ENCODE results near the gene ETV6. TPM values are rescaled to one million over a fixed set of nuclear protein-coding genes. Genes with fewer than 3 reads are reported as not detected.

Gene ETV6
- total RNA-seq, 2 experiments from 2014 or later, result 53.7 to 54.9 TPM

DNA sequence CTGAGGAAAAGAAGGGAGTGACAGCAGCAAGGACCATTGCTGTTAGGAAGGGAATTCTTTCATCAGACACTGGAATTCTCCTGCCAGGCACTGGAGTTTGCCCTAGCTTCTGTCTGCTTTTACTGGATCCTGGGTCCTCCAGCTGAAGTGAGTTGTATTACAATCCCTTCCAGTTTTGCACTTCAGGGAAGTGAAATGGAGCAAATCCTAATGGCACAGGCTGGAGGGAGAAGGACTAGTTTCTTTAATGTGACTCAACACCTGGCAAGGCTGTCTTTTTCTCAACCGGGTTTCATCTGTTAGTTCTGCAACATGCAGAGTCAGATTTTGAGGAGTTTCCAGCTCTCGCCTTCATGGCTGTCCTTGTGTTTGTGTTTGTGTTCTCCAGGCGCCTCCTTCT is 45.8 kb downstream of the ETV6 start:
- DNase-seq, result no peak
- H3K9me3 Mint-ChIP-seq, result no peaks in the 10 kb centered on the region
- ChIA-PET POLR2A (no interaction called here), CTCF (interaction anchor here (1.5 kb wide), 1 partner anchor 338 kb away, joined by 4 read pairs; no protein-coding TSS in a partner anchor)
- no peak overlapping the region for H3K4me3 Mint-ChIP-seq
- H3K27ac Mint-ChIP-seq, result no peak overlapping the region
- peaks cover 14% of the 10 kb centered on the region for H3K4me1 Mint-ChIP-seq
- peaks cover 31% of the 10 kb centered on the region for H3K36me3 Mint-ChIP-seq (ENCODE audit: low read depth)
- H3K27me3 Mint-ChIP-seq, result no peaks in the 10 kb centered on the region

DNA sequence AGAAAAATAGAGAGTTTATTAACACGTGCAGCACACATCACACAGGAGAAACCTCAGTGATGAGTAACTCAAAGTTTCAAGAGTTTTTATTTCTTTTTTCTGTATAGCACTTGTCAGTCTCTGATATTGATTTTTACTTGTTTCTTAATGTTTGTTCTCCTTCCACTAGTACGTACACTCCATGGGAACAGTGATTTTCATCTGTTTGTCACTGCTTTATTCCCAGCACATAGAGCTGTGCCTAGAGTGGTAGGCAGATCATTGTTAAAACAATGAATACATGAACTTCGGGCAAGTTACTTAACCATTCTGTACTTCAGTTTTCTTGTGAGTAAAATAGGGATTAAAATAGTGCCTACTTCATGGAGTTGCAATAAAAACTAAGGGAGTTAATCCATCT is 46.6 kb downstream of the ETV6 start:
- ChIA-PET CTCF (interaction anchor here (1.5 kb wide), 1 partner anchor 337 kb away, joined by 4 read pairs; no protein-coding TSS in a partner anchor), POLR2A (no interaction called here)
- H3K27me3 Mint-ChIP-seq, result no peaks in the 10 kb centered on the region

DNA sequence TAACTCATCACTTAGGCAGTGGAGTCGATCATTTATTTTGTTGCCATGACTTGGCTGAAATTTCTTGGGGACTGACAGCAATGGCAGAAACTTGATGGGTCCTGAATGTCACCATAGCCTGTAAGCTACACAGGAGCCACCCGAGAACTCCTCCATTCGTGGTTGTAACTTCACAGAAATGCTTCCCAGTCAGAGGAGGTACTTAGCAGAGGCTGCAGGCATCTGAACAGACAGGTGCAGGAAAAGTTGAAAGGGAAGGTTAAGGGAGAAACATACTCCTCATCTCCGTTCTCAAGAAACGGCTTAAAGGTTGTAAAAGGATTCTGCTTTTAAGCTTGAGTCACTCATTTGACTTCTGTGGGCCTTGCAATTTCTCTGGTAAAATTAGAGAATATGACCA is 47.7 kb downstream of the ETV6 start:
- peaks cover 34% of the 10 kb centered on the region for H3K36me3 Mint-ChIP-seq (ENCODE audit: low read depth)
- CTCF ChIA-PET, result no interaction called here

More for the DNA sequence above, 46.6 kb downstream of the ETV6 start:
- DNase-seq, result no peak
- Mint-ChIP-seq H3K4me3 (no peak overlapping the region), H3K36me3 (ENCODE audit: low read depth) (peaks cover 31% of the 10 kb centered on the region), H3K4me1 (peaks cover 14% of the 10 kb centered on the region), H3K9me3 (no peaks in the 10 kb centered on the region), H3K27ac (no peak overlapping the region)

DNA sequence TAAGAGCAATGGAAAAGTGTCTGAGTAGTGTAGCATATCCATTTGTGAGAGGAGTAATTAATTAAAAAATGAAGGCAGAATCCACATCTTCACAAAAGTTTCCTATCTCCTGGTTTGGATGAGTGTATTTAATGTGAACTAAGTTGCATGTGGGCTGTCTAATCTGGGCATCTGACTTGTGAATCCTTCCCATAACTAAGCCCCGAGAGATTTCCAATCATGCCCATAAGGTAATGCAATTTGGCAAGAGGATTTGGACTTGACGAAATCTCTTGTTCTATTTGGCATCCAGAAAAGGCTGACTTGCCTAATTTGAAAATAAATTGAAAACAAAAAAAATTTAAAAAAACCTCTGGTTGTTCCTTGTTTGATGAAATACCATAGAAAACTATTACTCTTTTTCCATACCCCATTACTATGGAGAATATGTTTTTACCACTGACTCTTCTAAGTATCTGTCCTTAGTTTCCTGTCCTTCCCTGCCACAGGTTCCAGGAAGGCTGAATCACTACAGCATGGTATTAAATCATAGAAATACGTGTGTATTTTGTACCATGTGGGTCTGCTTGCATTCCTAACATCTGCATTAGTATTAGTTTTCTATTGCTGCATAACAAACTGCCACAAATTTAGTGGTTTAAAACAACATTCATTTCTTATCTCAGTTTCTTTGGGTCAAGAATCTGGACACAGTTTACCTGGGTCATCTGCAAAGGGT is 48.4 kb downstream of the ETV6 start:
- H3K4me3 Mint-ChIP-seq, result no peak overlapping the region
- DNase-seq, result no peak
- peaks cover 26% of the 10 kb centered on the region for H3K4me1 Mint-ChIP-seq
- ChIA-PET POLR2A (no interaction called here), CTCF (no interaction called here)
- H3K27ac Mint-ChIP-seq, result no peak overlapping the region
- H3K27me3 Mint-ChIP-seq, result no peaks in the 10 kb centered on the region
- H3K9me3 Mint-ChIP-seq, result no peaks in the 10 kb centered on the region
- peaks cover 31% of the 10 kb centered on the region for H3K36me3 Mint-ChIP-seq (ENCODE audit: low read depth)

More for the DNA sequence above, 47.7 kb downstream of the ETV6 start:
- Mint-ChIP-seq H3K4me1 (peaks cover 21% of the 10 kb centered on the region), H3K9me3 (no peaks in the 10 kb centered on the region), H3K27ac (no peak overlapping the region), H3K4me3 (no peak overlapping the region), H3K27me3 (no peaks in the 10 kb centered on the region)
- POLR2A ChIA-PET, result no interaction called here
- no peak for DNase-seq

DNA sequence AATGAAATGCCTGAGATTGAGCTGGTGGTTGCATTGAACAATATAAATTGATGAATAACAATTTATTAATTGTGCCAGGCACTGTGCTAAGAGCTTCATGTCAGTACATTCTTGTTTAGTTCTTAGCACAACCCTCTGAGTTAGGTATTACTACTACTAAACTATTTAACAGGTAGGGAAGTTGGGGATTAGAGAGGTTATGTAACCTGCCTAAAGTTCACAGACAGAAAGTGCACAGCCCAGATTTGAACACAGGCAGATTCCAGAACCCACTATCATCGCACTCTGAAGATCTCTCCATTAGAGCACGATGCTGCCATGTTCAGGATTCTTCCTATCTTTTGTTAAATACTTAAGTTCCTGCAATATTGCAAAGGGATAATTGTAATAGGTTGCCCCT is 49.3 kb downstream of the ETV6 start:
- H3K9me3 Mint-ChIP-seq, result no peaks in the 10 kb centered on the region
- peaks cover 31% of the 10 kb centered on the region for H3K36me3 Mint-ChIP-seq (ENCODE audit: low read depth)
- POLR2A ChIA-PET, result no interaction called here
- H3K4me1 Mint-ChIP-seq, result peaks cover 34% of the 10 kb centered on the region
- CTCF ChIA-PET, result interaction anchor here (0.6 kb wide), 1 partner anchor 339 kb away, joined by 4 read pairs; no protein-coding TSS in a partner anchor
- no peak for DNase-seq
- no peaks in the 10 kb centered on the region for H3K27me3 Mint-ChIP-seq
- H3K4me3 Mint-ChIP-seq, result no peak overlapping the region
- no peak overlapping the region for H3K27ac Mint-ChIP-seq

DNA sequence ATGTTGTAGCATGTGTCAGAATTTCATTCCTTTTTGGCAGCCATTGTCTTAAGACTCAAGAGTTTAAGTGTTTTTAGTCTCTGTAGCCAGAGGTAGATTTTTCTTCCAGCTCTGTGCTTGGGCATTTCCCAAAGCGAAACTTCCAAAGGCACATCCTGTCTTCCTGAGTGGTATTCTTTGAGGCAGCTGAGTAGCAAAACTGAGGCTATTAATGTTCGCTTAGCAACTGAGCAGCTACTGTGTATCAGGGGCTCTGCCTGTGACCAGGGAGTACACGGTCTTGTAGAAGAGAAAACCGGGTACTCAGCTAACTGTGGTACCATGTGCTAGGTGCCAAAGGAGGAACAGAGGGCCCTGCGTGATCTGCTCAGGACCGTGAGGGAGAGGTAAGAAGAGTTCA is 52.0 kb downstream of the ETV6 start:
- H3K27me3 Mint-ChIP-seq, result no peaks in the 10 kb centered on the region
- H3K36me3 Mint-ChIP-seq (ENCODE audit: low read depth), result peaks cover 26% of the 10 kb centered on the region
- peaks cover 34% of the 10 kb centered on the region for H3K4me1 Mint-ChIP-seq
- no peaks in the 10 kb centered on the region for H3K9me3 Mint-ChIP-seq
- H3K27ac Mint-ChIP-seq, result no peak overlapping the region
- DNase-seq, result no peak
- H3K4me3 Mint-ChIP-seq, result no peak overlapping the region
- ChIA-PET CTCF (no interaction called here), POLR2A (no interaction called here)

DNA sequence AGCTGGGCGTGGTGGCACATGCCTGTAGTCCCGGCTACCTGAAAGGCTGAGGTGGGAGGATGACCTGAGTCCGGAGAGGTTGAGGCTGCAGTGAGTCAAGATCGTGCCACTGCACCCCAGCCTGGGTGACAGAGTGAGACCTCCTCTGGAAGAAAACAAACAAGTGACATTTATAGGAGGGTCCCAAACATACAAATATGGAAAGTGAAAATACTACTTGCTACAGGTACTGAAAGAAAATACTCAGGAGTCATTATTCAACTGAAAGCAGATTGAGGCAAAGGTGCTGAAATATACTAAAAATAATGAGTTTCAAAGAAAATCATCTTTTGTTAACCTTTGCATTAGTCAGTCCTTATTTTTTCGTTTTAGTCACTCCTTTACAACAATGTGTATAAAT is 53.5 kb downstream of the ETV6 start:
- peaks cover 28% of the 10 kb centered on the region for H3K4me1 Mint-ChIP-seq
- H3K36me3 Mint-ChIP-seq (ENCODE audit: low read depth), result peaks cover 18% of the 10 kb centered on the region
- ChIA-PET POLR2A (no interaction called here), CTCF (no interaction called here)
- DNase-seq, result no peak
- no peaks in the 10 kb centered on the region for H3K9me3 Mint-ChIP-seq
- no peaks in the 10 kb centered on the region for H3K27me3 Mint-ChIP-seq
- H3K27ac Mint-ChIP-seq, result no peak overlapping the region
- no peak overlapping the region for H3K4me3 Mint-ChIP-seq

DNA sequence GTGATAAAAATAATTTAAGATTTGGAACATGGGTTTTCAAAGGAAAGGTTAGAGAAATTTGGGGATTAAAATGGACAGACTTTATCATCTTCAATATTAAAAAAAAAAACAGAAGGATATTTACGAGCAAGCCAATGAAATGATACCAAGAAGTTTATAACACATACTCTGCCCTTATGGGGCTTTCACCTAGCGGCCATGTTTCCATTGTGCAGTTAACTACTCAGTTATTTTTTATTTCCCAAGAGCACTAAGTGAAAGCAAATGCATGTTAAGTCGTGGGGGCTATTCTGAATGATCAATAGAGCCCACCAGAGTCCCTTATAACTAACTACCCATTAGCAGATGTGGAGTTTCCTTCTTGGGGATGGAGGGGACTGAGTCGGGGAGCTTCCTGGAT is 53.9 kb downstream of the ETV6 start:
- no peak overlapping the region for H3K27ac Mint-ChIP-seq
- peaks cover 24% of the 10 kb centered on the region for H3K4me1 Mint-ChIP-seq
- no peaks in the 10 kb centered on the region for H3K27me3 Mint-ChIP-seq
- no peak for DNase-seq
- POLR2A ChIA-PET, result no interaction called here
- CTCF ChIA-PET, result no interaction called here
- peaks cover 13% of the 10 kb centered on the region for H3K36me3 Mint-ChIP-seq (ENCODE audit: low read depth)
- H3K9me3 Mint-ChIP-seq, result no peaks in the 10 kb centered on the region
- no peak overlapping the region for H3K4me3 Mint-ChIP-seq

DNA sequence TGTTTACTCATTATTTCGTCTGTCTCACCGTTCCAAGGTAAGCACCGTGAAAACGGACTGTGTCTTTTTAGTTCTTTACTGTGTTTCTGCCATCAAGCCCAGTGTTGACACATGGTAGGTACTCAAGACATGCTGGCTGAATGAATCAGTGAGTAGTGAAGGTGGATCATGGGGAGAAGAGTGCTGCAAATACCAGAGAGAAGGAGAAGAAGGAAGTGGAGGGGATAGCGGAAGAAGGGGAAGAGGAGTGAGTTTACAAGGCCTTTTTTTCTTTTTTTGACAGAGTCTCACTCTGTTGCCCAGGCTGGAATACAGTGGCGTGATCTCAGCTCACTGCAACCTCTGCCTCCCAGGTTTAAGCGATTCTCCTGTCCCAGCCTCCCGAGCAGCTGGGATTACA is 54.6 kb downstream of the ETV6 start:
- ChIA-PET CTCF (no interaction called here), POLR2A (no interaction called here)
- Mint-ChIP-seq H3K27ac (no peak overlapping the region), H3K4me3 (no peak overlapping the region), H3K4me1 (peaks cover 23% of the 10 kb centered on the region), H3K36me3 (ENCODE audit: low read depth) (peaks cover 13% of the 10 kb centered on the region), H3K27me3 (no peaks in the 10 kb centered on the region), H3K9me3 (no peaks in the 10 kb centered on the region)
- no peak for DNase-seq

DNA sequence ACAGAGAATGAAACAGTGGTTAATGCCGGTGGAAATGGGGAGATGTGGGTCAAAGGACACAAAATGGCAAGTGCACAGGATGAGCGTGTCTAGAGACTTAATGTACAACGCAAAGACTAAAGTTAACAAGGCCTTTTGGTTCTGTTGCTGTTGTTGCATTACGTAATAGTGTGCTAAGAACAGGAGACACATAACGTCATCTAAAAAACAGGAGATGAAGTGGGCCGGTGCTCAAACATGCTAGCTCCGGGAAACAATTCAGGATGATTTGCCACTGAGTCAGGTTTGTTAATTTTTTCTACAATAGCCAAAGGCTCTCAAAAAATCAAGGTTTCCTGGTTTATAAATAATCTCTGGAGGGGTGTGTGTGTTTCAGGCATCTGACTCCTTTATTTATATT is 55.5 kb downstream of the ETV6 start:
- no peak overlapping the region for H3K4me3 Mint-ChIP-seq
- DNase-seq, result no peak
- peaks cover 23% of the 10 kb centered on the region for H3K4me1 Mint-ChIP-seq
- no peaks in the 10 kb centered on the region for H3K9me3 Mint-ChIP-seq
- ChIA-PET CTCF (no interaction called here), POLR2A (interaction anchor here (0.6 kb wide), 1 partner anchor 232 kb away, joined by 3 read pairs; no protein-coding TSS in a partner anchor)
- no peak overlapping the region for H3K27ac Mint-ChIP-seq
- peaks cover 13% of the 10 kb centered on the region for H3K36me3 Mint-ChIP-seq (ENCODE audit: low read depth)
- H3K27me3 Mint-ChIP-seq, result no peaks in the 10 kb centered on the region

DNA sequence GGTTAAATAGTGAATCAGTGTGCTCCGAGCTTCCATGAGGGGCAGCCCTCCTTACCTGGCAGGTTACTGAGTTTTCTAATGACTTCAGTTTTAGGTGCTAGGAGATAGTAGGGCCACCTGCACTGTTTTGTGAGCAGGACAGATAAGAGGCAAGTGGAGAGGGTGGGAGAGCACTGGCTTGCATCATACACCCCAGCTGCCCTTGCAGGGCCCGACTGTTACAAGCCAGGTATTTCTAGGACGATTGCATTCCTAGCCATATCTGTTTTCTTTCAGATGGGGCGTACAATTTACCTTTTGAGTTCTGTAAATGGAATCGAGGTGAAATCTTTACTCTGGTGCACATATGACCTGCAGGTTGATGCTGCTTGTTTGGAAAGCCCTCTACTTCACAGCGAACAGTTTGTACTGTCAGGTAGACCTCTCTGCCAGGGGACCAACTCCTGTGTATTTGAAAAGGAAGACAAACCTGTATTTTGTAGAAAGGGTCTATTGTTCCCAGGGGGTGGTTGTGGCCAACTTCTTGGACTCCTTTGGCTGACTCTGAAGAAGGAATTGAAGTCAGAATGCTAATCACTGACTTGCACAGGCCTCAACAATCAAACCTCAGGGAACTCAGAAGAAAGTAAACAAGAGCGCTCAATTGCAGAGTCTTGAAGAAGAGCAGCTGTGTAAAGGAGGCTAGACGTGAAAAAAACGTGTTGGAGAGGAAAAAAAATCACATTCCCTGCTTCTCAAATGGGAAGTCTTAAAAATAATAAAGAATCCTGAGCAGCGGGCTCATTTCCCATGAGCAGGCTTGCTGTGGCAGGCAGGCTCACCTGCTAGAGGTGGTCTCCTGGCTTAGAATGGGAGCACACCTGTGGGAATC is 57.3 kb downstream of the ETV6 start:
- Mint-ChIP-seq H3K4me1 (peaks cover 18% of the 10 kb centered on the region), H3K9me3 (no peaks in the 10 kb centered on the region), H3K36me3 (ENCODE audit: low read depth) (peaks cover 10% of the 10 kb centered on the region)

DNA sequence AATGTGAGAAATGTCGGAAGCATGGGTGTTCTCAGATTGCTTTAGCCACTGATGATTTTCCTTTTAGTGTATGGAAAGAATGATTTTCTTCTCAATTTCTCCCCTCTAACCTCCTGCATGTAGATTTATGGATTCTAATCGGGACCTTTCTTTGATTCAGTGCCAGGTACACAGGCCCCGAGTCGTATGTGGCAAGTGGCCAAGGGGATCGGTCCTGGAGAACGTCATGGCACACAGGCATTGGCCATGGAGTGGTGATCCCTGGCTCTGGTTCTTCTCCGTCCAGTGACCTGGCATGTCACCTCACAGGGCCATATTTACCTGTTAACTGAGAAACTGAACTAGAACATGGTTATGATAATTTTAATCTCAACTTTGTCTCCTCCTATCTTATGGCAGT is 58.1 kb downstream of the ETV6 start:
- peaks cover 7% of the 10 kb centered on the region for H3K36me3 Mint-ChIP-seq (ENCODE audit: low read depth)
- CTCF ChIA-PET, result no interaction called here

More for the DNA sequence above, 57.3 kb downstream of the ETV6 start:
- Mint-ChIP-seq H3K27me3 (no peaks in the 10 kb centered on the region), H3K27ac (no peak overlapping the region), H3K4me3 (no peak overlapping the region)
- no peak for DNase-seq
- CTCF ChIA-PET, result no interaction called here
- POLR2A ChIA-PET, result no interaction called here

DNA sequence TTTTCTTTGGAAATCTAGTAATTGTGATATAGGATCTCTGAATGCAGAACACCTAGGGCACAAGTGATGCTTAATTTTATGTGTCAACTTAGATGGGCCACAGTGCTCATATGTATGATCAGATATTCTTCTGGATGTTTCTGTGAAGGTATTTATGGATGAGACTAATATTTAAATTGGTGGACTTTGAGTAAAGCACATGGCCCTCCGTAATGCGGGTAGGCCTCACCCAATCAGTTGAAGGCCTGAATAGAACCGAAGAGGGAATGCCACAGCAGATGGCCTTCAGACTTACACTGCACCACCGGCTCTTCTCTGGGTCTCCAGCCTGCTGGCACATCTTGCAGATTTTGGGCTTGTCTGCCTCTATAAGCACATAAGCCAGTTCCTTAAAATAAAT is 60.0 kb downstream of the ETV6 start:
- no peak overlapping the region for H3K27ac Mint-ChIP-seq
- no peak for DNase-seq
- no peaks in the 10 kb centered on the region for H3K27me3 Mint-ChIP-seq
- CTCF ChIA-PET, result no interaction called here
- no peaks in the 10 kb centered on the region for H3K9me3 Mint-ChIP-seq
- POLR2A ChIA-PET, result no interaction called here
- peaks cover 8% of the 10 kb centered on the region for H3K36me3 Mint-ChIP-seq (ENCODE audit: low read depth)
- H3K4me3 Mint-ChIP-seq, result no peak overlapping the region
- peaks cover 4% of the 10 kb centered on the region for H3K4me1 Mint-ChIP-seq

More for the DNA sequence above, 58.1 kb downstream of the ETV6 start:
- no peak for DNase-seq
- POLR2A ChIA-PET, result no interaction called here
- no peak overlapping the region for H3K27ac Mint-ChIP-seq
- no peak overlapping the region for H3K4me3 Mint-ChIP-seq
- H3K9me3 Mint-ChIP-seq, result no peaks in the 10 kb centered on the region
- H3K27me3 Mint-ChIP-seq, result no peaks in the 10 kb centered on the region
- peaks cover 13% of the 10 kb centered on the region for H3K4me1 Mint-ChIP-seq

DNA sequence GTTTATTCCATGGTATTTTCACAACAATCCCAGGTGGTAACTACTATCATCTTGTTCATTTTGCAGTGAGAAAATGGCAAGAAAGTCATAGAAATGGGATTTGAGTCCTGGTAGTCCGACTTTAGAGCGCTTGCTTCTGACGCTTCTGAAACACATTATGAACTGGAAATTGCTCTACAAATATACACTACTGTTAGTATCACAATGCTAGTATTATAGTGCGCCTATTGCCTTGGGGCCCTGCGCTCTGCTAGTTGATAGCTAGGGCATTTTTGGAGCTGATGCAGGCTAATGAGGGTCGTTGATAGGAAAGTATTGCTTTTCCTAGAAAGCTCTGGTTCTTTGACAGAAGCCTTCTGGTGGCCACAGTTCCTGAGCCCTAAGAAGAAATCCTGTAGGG is 61.0 kb downstream of the ETV6 start:
- Mint-ChIP-seq H3K4me3 (no peak overlapping the region), H3K27me3 (no peaks in the 10 kb centered on the region), H3K9me3 (no peaks in the 10 kb centered on the region), H3K36me3 (ENCODE audit: low read depth) (peaks cover 14% of the 10 kb centered on the region), H3K4me1 (peaks cover 4% of the 10 kb centered on the region), H3K27ac (no peak overlapping the region)
- DNase-seq, result no peak
- CTCF ChIA-PET, result no interaction called here
- POLR2A ChIA-PET, result no interaction called here
